ENCODE measurements around the gene IRX6.

GRCh38 chr16:55275167-55275566 lies 48.8 kb upstream of the IRX6 start:
- TF ChIP-seq CTCF (conservative IDR thresholded peaks at IDR 0.05) (no peak), ZFX (IDR thresholded peaks at IDR 0.05) (no peak)

Measured in C4-2B (cell line).